ENCODE results near the gene HS6ST1.

DNA sequence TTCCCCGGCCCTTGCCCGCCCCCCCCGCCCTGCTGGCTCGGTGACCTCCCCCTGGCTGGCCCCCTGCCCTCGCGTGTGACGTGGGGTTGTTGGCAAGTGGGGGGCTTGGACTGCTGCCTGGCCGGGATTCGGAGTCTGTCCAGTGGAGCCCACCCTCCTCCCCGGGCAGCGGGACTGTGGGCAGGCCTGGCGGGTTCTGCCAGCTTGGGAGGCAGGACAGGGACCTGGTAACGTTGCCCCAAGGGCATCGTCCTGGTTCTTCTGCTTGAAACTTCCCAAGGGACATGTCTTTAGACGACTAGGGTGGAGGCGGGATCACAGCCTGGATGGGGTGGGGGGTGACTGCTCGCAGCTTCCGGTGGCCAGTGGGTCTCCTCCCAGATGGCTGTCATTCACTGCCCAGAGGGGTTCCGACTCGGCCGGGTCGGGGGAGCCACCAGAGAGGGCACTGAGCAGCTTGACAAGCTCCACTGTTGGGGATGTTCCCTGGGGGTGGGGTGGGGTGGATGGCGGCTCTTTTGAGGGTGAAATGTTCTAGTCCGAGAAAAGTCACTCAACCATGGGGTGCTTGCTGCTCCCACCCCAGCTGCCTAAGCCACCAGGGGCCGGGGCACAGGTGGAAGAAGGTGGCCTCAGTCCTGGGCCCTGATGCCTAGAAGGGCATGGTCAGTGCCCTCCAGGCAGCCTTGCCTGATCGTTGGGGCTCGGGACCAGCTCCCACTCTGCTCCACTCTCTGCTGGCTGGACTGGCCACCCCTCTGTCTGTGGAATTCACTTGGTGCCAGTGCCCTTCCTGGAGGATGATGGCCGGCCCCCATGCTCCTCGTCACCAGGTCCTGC is 4.3 kb upstream of the HS6ST1 start:
- TF ChIP-seq, protein P1, sequence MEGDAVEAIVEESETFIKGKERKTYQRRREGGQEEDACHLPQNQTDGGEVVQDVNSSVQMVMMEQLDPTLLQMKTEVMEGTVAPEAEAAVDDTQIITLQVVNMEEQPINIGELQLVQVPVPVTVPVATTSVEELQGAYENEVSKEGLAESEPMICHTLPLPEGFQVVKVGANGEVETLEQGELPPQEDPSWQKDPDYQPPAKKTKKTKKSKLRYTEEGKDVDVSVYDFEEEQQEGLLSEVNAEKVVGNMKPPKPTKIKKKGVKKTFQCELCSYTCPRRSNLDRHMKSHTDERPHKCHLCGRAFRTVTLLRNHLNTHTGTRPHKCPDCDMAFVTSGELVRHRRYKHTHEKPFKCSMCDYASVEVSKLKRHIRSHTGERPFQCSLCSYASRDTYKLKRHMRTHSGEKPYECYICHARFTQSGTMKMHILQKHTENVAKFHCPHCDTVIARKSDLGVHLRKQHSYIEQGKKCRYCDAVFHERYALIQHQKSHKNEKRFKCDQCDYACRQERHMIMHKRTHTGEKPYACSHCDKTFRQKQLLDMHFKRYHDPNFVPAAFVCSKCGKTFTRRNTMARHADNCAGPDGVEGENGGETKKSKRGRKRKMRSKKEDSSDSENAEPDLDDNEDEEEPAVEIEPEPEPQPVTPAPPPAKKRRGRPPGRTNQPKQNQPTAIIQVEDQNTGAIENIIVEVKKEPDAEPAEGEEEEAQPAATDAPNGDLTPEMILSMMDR (IDR thresholded peaks at IDR 0.05) = no peak
- TF ChIP-seq POLR2A (IDR thresholded peaks at IDR 0.05) = no peak

Measured in right lobe of liver (tissue), 4 donors.